Fibroblast of skin of back (primary cell): ENCODE measurements around the gene GPATCH11.

ENCODE experiments used
- DNase-seq: peaks from one replicate; pipeline ENCODE4 v3.0.0-alpha.2; 2013

The GPATCH11 gene

DNA sequence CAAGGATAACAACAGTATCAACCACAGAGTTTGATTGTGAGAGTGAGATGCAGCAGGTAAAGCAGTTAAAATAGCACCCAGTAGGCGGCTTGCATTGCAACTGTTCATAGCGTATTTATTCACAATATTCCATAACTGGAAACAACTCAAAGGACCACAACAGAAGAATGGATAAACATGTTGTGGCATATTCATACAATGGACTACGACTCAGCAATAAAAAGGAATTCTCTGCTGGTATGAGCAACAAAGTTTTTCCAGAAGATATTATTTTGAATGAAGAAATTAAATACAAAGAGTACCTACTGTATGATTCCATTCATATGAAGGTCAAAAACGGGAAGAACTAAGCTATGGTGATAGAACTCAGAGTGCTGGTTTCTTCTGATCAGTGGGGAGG, 25.2 kb downstream of the GPATCH11 start:
- DNase-seq = no peak

DNA sequence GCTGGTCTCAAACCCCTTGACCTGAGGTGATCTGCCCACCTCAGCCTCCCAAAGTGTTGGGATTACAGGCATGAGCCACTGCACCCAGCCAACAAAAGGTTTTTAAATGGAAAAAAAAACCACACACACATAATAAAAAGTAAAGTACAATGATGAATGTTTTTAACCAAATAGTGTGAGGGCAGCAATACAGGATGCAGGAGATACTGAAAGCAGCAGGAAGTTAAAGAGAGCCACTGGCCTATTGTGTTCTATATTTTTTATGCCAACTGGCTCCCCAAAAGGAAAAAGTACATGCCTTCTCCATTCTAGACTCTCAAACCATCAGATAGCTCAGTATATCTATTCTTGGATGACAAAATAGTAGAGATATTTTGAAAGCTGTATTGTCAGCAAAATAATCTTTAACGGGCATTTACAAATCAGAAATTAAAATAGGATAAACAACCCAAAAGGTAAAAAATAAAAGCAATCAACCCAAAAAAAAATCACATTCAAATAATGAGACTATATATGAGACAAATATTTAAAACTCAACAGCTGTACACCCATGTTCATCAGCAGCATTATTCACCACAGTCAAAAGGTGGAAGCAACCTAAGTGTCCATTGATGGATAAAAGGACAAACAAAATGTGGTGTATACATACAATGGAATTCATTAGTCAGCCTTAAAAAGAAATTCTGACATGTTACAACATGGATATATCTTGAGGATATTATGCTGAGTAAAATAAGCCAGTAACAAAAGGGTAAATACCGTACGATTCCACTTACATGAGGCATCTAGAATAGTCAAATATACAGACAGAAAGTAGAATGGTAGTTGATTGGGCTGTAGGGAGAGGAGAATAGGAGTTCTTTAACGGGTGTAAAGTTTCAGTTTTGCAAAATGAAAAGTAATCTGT, 26.2 kb downstream of the GPATCH11 start:
- DNase-seq = no peak

DNA sequence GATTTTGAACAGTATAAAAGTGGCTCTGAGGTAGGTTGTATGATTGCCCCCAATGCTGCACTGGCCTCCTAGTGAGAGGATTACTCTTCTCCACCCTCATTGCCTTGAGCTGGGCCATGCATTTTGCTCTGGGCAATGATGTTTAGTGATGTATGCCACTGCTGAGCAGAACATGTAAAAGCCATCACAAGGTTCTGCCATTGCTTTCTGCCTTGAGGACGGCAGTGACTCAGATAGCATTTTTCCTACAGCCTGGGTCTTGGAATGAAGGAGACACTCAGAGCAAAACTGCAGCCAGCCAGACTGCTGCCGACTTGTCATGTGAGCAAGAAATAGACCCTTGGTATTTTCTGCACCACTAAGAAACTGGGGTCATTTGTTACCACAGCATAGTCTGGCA, 27.6 kb downstream of the GPATCH11 start:
- no peak for DNase-seq

DNA sequence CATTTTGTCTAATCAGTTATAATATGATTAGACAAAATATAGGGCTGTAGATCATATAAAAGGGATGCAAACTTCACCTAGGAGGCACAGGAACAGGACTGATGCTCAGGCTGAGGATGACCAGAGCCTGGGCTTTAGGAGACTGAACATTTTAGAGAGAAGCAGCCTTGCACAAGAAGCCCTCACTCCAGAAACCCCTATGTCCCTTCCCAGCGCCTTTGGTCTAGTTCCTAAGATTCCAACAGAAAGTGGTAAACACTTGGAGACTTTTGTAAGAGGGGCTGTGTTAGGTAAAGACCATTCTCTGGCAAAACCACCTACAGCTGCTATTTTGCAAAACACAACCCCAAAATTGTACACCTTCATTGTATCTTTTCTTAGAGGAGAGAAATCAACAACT, 33.2 kb downstream of the GPATCH11 start:
- no peak for DNase-seq

DNA sequence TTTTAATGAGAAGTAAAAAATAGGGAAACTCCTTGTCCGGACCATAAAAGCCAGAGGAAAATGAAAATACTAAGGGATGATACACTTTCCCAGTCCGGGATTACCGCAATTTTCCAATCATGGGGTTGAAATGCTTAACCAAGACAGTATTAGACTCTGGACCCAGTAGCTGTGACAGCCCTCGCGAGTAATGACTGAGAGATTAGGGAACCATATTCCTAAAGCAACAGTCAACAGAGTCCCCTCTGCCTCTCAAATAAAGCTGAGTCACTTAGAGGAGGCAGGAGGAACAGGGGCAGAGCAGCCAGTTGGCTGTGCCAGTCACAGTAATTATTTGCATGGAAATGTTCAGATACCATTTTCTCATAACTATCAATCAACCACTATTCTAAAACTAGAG, 34.8 kb downstream of the GPATCH11 start:
- no peak for DNase-seq

DNA sequence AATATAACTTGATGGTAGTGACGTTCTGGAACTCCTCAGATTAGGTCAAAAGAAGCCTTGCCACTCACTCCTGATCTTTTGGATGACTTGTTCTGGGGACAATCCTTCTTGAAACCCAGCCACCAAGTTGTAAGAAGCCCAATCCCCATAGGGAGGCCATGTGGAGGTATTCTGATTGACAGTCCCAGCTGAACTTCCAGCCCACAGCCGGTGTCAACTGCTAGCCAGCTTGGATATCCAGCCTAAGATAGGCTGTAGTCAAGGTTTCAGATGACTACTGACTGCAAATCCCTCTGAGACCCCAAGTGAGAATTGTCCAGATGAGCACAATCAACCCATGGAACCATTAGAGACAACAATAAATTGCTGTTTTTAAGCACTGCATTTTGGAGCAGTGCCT, 41.1 kb downstream of the GPATCH11 start:
- DNase-seq = no peak

DNA sequence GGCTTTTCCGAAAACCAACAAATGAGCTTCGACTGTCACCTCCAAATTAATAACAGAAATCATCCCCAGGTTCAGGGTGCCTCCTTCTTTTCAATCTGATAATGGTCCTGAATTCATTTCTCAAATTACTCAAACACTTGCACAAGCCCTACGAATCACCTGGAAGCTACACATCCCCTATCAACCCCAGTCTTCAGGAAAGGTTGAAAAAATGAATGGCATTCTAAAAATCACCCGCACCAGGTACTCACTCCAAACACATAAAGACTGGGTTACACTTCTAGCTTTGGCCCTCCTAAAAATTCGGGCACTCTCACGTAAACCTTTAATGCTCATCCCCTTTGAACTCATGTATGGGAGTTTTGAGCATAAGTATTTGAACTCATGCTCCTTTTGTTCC, 48.6 kb downstream of the GPATCH11 start:
- DNase-seq = no peak

DNA sequence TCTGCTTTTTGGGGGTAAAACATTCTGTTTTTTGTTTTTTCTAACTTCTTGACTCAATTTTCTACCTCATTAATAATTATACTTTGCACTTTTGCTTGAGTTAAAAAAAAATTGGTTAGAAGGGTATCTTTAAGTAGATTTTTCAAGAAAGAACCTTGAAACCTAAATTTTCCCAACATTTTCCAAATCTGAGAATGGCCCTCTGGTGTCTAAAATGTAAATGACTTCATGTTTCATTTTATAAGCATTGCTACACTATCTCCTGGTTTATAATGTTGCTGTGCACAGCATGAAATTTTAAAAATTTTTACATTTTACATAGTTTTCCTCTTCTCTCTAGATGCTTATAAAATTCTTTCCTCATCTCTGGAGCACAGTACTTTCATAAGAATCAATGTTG, 58.2 kb downstream of the GPATCH11 start:
- no peak for DNase-seq

DNA sequence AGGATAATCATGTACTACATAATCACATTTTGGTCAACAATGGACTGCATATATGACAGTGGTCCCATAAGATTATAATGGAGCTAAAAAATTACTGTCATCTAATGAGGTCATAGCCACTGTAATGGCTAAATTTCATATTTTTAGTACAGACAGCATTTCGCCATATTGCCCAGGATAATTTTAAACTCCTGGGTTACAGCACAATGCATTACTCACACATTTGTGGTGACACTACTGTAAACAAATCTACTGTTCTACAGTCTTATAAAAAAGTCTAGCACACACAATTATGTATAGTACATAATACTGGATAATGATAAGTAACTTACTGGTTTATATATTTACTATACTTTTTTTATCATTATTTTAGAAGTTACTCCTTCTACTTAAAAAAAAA, 59.7 kb downstream of the GPATCH11 start:
- peak; percentile 27 for DNase-seq

DNA sequence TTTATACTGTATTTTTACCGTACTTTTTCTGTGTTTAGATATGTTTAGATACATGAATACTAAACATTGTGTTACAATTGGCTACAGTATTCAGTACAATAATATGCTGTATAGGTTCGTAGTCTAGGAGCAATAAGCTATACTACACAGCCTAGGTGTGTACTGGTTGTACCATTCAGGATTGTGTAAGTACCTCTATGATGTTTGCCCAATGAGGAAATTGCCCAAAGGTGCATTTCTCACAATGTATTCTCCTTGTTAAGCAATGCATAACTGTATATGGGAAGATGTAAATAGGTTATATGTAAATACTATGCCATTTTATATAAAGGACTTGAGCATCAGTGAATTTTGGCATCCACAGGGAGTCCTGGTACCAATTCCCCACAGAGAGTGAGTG, 61.7 kb downstream of the GPATCH11 start:
- DNase-seq = no peak

DNA sequence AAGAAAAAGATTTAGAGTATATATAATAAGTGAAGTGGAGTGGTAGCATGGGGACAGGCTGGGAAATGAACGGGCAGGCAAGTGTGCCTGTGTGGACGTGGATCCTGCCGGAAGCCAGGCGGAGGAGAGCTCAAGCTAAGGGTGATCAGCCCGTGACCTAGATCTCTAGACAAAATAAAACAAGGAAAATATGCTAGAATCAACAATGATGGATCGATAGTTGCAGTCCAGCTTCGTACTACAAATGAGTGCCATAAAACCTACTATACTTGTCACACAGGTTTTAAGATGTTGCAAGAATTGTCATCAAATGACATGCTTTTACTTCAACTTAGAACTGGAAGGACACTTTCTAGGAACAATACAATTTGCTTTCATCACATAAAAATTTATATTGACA, 64.0 kb downstream of the GPATCH11 start:
- DNase-seq = no peak
